MM.1S (cell line): ENCODE measurements around the gene OR4F15.
"Not testable (repeated sequence)": the region's sequence is repeated elsewhere in the genome, so short reads cannot be mapped to it uniquely, and the experiment has no call there.

ENCODE experiments used
- DNase-seq: peaks from one replicate; pipeline ENCODE4 v3.0.0-alpha.2; 2015
- H2AFZ ChIP-seq: fragments of 300-600 bp; sonication (generic); 2 replicates; pipeline ENCODE4 v1.6.0; 2016; ENCODE audit warnings: antibody characterized with exemption, low read length
- H3F3A ChIP-seq: fragments of 300-600 bp; sonication (generic); 2 replicates; pipeline ENCODE4 v1.6.1; 2016; ENCODE audit warnings: mild to moderate bottlenecking, antibody characterized with exemption, low read length, moderate library complexity, mixed read lengths; ENCODE audit not compliant: insufficient read depth
- H3K27ac ChIP-seq: fragments of 300-600 bp; sonication (generic); 2 replicates; pipeline ENCODE4 v1.5.1; 2016; ENCODE audit warnings: mild to moderate bottlenecking, low read length
- H3K27me3 ChIP-seq: fragments of 300-600 bp; sonication (generic); replicated peaks from 2 replicates; pipeline ENCODE4 v1.6.0; 2016; ENCODE audit warnings: low read length; ENCODE audit not compliant: insufficient read depth
- H3K36me3 ChIP-seq: fragments of 300-600 bp; sonication (generic); replicated peaks from 2 replicates; pipeline ENCODE4 v1.6.1; 2016; ENCODE audit warnings: mild to moderate bottlenecking, low read length, mixed read lengths; ENCODE audit not compliant: insufficient read depth
- H3K4me1 ChIP-seq: fragments of 300-600 bp; sonication (generic); 2 replicates; pipeline ENCODE4 v1.6.1; 2016; ENCODE audit warnings: low read length, mixed read lengths
- H3K4me2 ChIP-seq: fragments of 300-600 bp; sonication (generic); 2 replicates; pipeline ENCODE4 v1.6.0; 2016; ENCODE audit warnings: low read depth, low read length
- H3K4me3 ChIP-seq: fragments of 300-600 bp; sonication (generic); 2 replicates; pipeline ENCODE4 v1.5.1; 2016; ENCODE audit warnings: low read length, mixed read lengths
- H3K79me2 ChIP-seq: fragments of 300-600 bp; sonication (generic); 2 replicates; pipeline ENCODE4 v1.6.1; 2016; ENCODE audit warnings: mixed run types, low read length, mixed read lengths
- H3K9ac ChIP-seq: fragments of 300-600 bp; sonication (generic); 2 replicates; pipeline ENCODE4 v1.6.1; 2016; ENCODE audit warnings: low read length, mixed read lengths
- H3K9me2 ChIP-seq: fragments of 300-600 bp; sonication (generic); replicated peaks from 2 replicates; pipeline ENCODE4 v1.6.1; 2016; ENCODE audit warnings: mild to moderate bottlenecking, low read length, mixed read lengths; ENCODE audit not compliant: insufficient read depth
- H3K9me3 ChIP-seq: fragments of 300-600 bp; sonication (generic); replicated peaks from 2 replicates; pipeline ENCODE4 v1.6.1; 2016; ENCODE audit warnings: mild to moderate bottlenecking, low read length, mixed read lengths; ENCODE audit not compliant: insufficient read depth
- H4K20me1 ChIP-seq: fragments of 300-600 bp; sonication (generic); 2 replicates; pipeline ENCODE4 v1.6.1; 2016; ENCODE audit warnings: mild to moderate bottlenecking, low read length, moderate library complexity, mixed read lengths; ENCODE audit not compliant: insufficient read depth
- EZH2 ChIP-seq: fragments of 300-600 bp; sonication (generic); optimal IDR thresholded peaks from 2 replicates; pipeline ENCODE3; 2017; ENCODE audit warnings: low read depth, mild to moderate bottlenecking, antibody characterized with exemption, low read length, mixed read lengths
- EZH2phosphoT487 ChIP-seq: fragments of 300-600 bp; sonication (generic); IDR thresholded peaks from 2 replicates; pipeline ENCODE4 v1.6.1; 2018; ENCODE audit warnings: antibody characterized with exemption, low read length
- TF ChIP-seq, protein P1 (sequence below): fragments of 300-600 bp; sonication (generic); IDR thresholded peaks from 2 replicates; pipeline ENCODE4 v1.5.1; 2016; ENCODE audit warnings: antibody characterized with exemption, low read length, mixed read lengths

OR4F15 gene, protein sequence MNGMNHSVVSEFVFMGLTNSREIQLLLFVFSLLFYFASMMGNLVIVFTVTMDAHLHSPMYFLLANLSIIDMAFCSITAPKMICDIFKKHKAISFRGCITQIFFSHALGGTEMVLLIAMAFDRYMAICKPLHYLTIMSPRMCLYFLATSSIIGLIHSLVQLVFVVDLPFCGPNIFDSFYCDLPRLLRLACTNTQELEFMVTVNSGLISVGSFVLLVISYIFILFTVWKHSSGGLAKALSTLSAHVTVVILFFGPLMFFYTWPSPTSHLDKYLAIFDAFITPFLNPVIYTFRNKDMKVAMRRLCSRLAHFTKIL

DNA sequence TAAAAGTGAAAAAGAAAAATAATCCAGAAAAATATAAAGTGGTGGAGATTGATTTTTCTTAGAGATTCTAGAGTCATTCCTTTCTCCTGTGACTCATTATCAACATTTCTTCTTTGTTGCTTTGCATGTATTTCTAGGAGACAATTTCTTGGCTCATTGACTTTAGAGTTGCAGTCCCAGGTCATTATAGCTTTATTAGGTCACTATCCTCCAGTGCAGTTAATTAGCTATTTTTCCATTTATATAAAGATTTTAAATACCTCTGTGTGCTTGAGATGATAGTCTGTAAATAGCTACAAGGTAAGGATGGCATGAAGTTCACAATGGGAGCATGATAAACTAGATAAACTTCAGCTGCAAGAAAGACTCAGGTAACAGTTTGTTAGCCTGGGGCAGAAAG is at the start of gene OR4F15:
Gene OR4F15, plus strand, starts transcription at position 301 of the 400 bp plus-strand sequence. CDS start 5,985 bp downstream, outside the sequence.
- Histone ChIP-seq H3K36me3 (no peaks in the 10 kb centered on the region), H3K27me3 (no peaks in the 10 kb centered on the region), H3F3A (no peaks in the 10 kb centered on the region), H3K79me2 (no peaks in the 10 kb centered on the region), H3K9ac (no peak within 1 kb of the TSS), H3K4me2 (no peak within 1 kb of the TSS), H3K9me2 (no peaks in the 10 kb centered on the region), H3K4me1 (no peaks in the 10 kb centered on the region), H3K27ac (no peak within 1 kb of the TSS), H3K4me3 (no peak within 1 kb of the TSS), H3K9me3 (no peaks in the 10 kb centered on the region), H4K20me1 (no peaks in the 10 kb centered on the region), H2AFZ (no peak within 1 kb of the TSS)
- no peak for DNase-seq
- TF ChIP-seq, protein P1, sequence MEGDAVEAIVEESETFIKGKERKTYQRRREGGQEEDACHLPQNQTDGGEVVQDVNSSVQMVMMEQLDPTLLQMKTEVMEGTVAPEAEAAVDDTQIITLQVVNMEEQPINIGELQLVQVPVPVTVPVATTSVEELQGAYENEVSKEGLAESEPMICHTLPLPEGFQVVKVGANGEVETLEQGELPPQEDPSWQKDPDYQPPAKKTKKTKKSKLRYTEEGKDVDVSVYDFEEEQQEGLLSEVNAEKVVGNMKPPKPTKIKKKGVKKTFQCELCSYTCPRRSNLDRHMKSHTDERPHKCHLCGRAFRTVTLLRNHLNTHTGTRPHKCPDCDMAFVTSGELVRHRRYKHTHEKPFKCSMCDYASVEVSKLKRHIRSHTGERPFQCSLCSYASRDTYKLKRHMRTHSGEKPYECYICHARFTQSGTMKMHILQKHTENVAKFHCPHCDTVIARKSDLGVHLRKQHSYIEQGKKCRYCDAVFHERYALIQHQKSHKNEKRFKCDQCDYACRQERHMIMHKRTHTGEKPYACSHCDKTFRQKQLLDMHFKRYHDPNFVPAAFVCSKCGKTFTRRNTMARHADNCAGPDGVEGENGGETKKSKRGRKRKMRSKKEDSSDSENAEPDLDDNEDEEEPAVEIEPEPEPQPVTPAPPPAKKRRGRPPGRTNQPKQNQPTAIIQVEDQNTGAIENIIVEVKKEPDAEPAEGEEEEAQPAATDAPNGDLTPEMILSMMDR, result no peak
- no peak for TF ChIP-seq EZH2phosphoT487
- no peak for TF ChIP-seq EZH2

DNA sequence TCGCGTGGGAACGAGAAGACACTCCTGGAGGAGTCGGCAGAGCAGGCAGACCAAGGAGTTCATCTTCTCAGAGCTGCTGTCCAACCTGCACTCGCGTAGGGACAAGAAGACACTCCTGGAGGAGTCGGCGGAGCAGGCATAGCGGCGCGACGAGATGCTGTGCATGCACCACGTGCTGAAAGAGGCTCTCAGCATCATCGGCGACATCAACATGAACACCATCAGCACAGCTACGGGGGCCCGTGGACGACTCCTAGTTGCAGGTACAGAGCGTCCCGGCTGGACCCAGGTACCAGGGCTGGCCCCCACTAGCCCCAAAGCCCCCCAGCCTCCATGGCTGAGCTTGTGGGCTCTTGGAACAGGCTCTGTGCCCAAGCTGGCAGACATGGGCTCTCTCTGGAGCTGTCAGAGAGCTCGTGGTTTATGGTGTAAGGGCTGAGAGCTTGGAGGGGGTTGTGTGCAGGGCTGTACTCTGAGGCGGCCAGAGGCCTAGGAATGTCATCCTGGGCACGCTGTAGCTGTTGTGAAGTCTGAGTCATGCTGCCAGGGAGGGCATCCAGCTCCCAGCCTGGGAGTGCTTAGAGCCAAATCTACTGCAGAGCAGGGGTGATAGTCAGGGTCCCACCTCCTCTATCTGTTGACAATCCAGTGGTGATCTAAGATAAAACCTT is 47.2 kb upstream of the OR4F15 start:
- H3K4me2 ChIP-seq, H3K27ac ChIP-seq, H2AFZ ChIP-seq, H3K9me2 ChIP-seq, H3K79me2 ChIP-seq, H3F3A ChIP-seq, H3K36me3 ChIP-seq, H3K9me3 ChIP-seq, H3K9ac ChIP-seq, H3K27me3 ChIP-seq, H3K4me3 ChIP-seq, DNase-seq, H3K4me1 ChIP-seq, H4K20me1 ChIP-seq: not testable (repeated sequence)

DNA sequence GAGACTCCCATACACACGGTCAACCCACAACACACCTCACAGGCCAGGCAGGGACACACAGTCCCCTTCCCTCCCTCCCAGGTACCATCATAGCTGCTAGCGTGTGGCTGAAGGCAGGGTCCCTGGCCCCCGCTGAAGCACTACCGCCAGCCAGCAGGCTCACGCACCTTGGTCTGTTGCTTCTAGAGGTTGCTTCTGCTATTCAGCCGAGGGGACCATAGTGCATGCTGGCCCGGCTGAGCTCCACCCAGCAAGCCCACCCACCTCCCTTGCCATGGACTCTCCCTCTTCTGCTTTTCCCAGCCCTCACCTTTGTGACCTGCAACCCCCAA is 46.7 kb upstream of the OR4F15 start:
- not testable (repeated sequence) for H4K20me1 ChIP-seq, H3K4me3 ChIP-seq, H3K9ac ChIP-seq, H3F3A ChIP-seq, H3K4me1 ChIP-seq, H2AFZ ChIP-seq, H3K79me2 ChIP-seq, H3K36me3 ChIP-seq, H3K27ac ChIP-seq, H3K27me3 ChIP-seq, DNase-seq, H3K9me3 ChIP-seq, H3K9me2 ChIP-seq, H3K4me2 ChIP-seq

DNA sequence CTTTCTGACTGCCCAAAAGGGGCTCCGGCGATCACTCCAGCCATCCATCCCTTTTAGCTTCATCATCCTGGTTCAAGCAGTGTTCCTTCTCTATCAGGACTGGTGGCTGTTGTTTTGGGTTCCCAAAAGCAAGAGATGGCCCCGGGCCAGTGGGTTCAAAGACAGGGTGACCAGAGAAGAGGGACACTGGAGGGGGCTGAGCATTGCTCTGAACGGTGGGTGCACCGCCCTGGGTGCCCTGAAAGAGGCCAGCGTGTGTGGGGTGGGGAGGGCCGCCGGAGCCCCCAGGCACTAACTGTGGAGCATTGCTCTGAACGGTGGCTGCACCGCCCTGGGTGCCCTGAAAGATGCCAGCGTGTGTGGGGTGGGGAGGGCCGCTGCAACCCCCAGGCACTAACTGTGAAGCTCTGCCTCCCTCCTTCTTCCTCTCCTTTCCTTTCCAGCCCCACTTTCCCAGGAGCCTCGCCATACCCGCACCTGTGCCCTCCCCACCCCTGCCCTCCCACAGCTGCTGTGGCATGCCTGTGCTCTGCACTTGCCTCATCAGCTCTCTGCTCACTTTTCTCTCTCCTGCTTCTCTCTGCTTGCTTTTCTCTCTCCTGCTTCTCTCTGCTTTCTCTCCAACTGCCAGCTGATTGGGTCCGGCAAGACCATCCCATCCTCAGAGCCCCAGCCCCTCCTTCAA is 46.1 kb upstream of the OR4F15 start:
- no peak for TF ChIP-seq EZH2
- TF ChIP-seq, protein P1, result no peak
- no peak for TF ChIP-seq EZH2phosphoT487
- no peaks in the 10 kb centered on the region for H3K4me1 ChIP-seq
- no peaks in the 10 kb centered on the region for H3K27me3 ChIP-seq
- no peaks in the 10 kb centered on the region for H4K20me1 ChIP-seq
- no peak overlapping the region for H3K4me3 ChIP-seq
- no peaks in the 10 kb centered on the region for H3K36me3 ChIP-seq
- no peaks in the 10 kb centered on the region for H3F3A ChIP-seq
- H3K9ac ChIP-seq, result no peak overlapping the region
- no peak overlapping the region for H2AFZ ChIP-seq
- no peaks in the 10 kb centered on the region for H3K79me2 ChIP-seq
- H3K4me2 ChIP-seq, result no peak overlapping the region
- H3K9me2 ChIP-seq, result no peaks in the 10 kb centered on the region
- no peak for DNase-seq
- no peaks in the 10 kb centered on the region for H3K9me3 ChIP-seq
- no peak overlapping the region for H3K27ac ChIP-seq

DNA sequence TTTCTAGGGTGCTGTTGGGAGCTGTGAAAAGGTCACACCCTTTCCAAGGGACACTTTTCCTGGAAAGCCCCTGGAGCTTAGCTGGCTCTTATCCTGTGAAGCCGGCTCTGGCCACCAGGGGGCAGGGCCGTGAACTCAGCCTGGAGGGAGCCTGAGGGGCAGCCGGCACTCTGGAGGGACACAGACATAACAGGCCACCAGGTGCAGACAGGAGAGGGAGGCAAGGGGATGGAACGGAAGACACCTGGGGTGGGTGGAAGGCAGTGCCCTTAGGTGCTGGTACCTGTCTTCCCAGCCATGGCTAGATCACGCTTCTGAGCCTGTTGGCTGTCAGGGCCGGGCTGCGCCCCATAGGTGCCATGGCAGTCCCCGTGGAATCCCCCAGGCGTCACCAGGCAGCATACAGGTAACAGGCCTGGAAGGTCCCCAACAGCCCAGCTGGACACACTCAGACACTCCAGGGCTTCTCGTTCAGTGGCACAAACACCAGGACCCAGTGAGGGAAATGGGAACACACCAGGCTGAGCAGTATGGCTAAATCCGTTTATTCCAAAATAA is 44.8 kb upstream of the OR4F15 start:
- DNase-seq, H3K27ac ChIP-seq, H3K4me1 ChIP-seq, H3K4me3 ChIP-seq, H3K79me2 ChIP-seq, H3K9ac ChIP-seq, H2AFZ ChIP-seq, H3K36me3 ChIP-seq, H3K27me3 ChIP-seq, H3K9me2 ChIP-seq, H4K20me1 ChIP-seq, H3K4me2 ChIP-seq, H3K9me3 ChIP-seq, H3F3A ChIP-seq: not testable (repeated sequence)
